ENCODE data around the gene MRPL50.

DNA sequence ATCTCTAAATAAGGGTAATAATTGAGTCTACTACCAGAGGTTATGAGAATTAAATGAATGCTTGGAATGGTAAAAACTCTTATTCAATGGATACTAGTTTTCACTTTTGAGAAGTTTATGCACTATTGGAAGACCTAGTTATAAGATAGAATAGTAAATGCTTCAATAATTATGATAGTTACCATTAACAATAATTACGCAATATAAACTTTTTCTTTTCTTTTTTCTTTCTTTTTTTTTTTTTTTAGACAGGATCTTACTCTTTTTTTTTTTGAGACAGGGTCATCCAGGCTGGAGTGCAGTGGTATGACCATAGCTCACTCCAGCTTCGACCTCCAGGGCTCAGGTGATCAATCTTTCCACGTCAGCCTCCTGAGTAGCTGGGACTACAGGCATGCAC lies 30.5 kb upstream of the MRPL50 start:
- no peak for TF ChIP-seq POLR2A (IDR thresholded peaks at IDR 0.05)
- TF ChIP-seq, protein P1, sequence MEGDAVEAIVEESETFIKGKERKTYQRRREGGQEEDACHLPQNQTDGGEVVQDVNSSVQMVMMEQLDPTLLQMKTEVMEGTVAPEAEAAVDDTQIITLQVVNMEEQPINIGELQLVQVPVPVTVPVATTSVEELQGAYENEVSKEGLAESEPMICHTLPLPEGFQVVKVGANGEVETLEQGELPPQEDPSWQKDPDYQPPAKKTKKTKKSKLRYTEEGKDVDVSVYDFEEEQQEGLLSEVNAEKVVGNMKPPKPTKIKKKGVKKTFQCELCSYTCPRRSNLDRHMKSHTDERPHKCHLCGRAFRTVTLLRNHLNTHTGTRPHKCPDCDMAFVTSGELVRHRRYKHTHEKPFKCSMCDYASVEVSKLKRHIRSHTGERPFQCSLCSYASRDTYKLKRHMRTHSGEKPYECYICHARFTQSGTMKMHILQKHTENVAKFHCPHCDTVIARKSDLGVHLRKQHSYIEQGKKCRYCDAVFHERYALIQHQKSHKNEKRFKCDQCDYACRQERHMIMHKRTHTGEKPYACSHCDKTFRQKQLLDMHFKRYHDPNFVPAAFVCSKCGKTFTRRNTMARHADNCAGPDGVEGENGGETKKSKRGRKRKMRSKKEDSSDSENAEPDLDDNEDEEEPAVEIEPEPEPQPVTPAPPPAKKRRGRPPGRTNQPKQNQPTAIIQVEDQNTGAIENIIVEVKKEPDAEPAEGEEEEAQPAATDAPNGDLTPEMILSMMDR (IDR thresholded peaks at IDR 0.05): no peak
